Measurements from ENCODE around the gene PLEKHH3. TPM values are rescaled to one million over a fixed set of nuclear protein-coding genes. Genes with fewer than 3 reads are reported as not detected.
A peak's percentile ranks its signal among the peaks of the same experiment; 100 is the strongest.

PLEKHH3 gene
- total and polyA plus RNA-seq, 4 donors = 4.2 to 10.3 (median 7.9) TPM

DNA sequence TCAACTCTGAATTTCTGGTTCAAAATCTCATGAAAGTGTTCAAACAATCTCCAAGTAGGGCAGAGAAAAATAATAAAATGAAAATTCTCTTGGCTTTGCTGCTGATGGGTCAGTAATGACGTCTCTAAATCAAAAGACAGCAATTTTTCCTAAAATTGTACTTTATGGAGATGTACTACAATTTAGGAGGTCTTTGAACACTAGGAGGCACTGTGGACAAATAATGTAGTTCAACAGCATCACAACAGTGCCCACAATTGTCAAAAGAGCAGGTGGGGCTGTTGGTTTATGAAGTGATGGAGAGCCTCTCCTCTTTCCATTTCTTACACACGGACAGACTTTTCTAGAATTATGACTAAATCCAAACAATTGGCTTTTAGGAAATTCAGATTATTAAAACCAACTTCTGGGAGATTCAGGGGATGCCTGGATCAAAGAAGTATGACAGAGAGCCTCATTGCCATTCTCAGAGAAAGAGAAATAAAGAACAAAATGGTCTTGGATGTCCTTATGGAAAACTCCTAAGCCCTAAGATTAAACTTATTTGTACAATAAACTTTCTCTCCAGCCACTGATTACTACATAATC, 44.3 kb upstream of the PLEKHH3 start:
- 12% methylated on average over 2 of the region's 2 CpGs for WGBS
- peaks cover 0 to 69% (median 47%) of the 10 kb centered on the region in 4 donors for H3K36me3 ChIP-seq (ENCODE audit: control insufficient read depth in 4 of 4, insufficient read depth in 3 of 4, low read depth in 1 of 4, low read length in 3 of 4)

DNA sequence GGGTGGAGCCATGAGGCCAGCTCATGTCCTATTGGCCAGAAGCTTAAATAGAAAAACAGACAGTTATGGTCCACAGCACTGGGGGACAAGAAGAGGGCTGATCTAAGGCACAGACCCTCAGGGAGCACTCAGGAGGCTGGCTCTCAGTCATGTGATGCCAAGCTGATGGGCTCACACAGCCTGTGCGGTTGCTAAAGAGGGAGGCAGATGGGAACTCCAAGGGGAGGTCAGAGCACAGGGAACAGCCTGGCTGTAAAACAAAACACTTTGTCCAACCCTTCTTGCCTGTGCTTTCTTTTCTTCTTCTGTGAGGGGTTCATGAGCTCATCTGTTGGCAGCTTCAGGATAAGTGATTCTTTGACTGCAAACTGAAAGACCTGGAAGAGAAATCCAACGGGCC, 32.8 kb upstream of the PLEKHH3 start:
- 79% methylated on average over 2 of the region's 2 CpGs for WGBS
- H3K9ac ChIP-seq (ENCODE audit: low read depth in 1 of 2, low read length in 2 of 2) = no peak overlapping the region

More for the DNA sequence above, 44.3 kb upstream of the PLEKHH3 start:
- Histone ChIP-seq H3K9ac (ENCODE audit: low read depth in 1 of 2, low read length in 2 of 2) (no peak overlapping the region), H3K27me3 (ENCODE audit: control insufficient read depth in 4 of 4, insufficient read depth in 4 of 4, low read length in 3 of 4) (no peaks in the 10 kb centered on the region), H3K4me3 (ENCODE audit: low read depth in 1 of 3, low read length in 3 of 3) (no peak overlapping the region), H3K27ac (ENCODE audit: low read depth in 1 of 2, low read length in 2 of 2) (no peak overlapping the region), H3K9me3 (ENCODE audit: control insufficient read depth in 4 of 4, low read length in 3 of 4) (no peaks in the 10 kb centered on the region), H3K4me1 (ENCODE audit: control insufficient read depth in 4 of 4, insufficient read depth in 4 of 4, low read length in 3 of 4) (no peaks in the 10 kb centered on the region)
- no peak for DNase-seq (ENCODE audit: low spot score)
- TF ChIP-seq, protein P1, sequence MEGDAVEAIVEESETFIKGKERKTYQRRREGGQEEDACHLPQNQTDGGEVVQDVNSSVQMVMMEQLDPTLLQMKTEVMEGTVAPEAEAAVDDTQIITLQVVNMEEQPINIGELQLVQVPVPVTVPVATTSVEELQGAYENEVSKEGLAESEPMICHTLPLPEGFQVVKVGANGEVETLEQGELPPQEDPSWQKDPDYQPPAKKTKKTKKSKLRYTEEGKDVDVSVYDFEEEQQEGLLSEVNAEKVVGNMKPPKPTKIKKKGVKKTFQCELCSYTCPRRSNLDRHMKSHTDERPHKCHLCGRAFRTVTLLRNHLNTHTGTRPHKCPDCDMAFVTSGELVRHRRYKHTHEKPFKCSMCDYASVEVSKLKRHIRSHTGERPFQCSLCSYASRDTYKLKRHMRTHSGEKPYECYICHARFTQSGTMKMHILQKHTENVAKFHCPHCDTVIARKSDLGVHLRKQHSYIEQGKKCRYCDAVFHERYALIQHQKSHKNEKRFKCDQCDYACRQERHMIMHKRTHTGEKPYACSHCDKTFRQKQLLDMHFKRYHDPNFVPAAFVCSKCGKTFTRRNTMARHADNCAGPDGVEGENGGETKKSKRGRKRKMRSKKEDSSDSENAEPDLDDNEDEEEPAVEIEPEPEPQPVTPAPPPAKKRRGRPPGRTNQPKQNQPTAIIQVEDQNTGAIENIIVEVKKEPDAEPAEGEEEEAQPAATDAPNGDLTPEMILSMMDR (IDR thresholded peaks at IDR 0.05; ENCODE audit: low read depth, low read length, missing input control) = peak; percentile 66
- TF ChIP-seq, protein P2, sequence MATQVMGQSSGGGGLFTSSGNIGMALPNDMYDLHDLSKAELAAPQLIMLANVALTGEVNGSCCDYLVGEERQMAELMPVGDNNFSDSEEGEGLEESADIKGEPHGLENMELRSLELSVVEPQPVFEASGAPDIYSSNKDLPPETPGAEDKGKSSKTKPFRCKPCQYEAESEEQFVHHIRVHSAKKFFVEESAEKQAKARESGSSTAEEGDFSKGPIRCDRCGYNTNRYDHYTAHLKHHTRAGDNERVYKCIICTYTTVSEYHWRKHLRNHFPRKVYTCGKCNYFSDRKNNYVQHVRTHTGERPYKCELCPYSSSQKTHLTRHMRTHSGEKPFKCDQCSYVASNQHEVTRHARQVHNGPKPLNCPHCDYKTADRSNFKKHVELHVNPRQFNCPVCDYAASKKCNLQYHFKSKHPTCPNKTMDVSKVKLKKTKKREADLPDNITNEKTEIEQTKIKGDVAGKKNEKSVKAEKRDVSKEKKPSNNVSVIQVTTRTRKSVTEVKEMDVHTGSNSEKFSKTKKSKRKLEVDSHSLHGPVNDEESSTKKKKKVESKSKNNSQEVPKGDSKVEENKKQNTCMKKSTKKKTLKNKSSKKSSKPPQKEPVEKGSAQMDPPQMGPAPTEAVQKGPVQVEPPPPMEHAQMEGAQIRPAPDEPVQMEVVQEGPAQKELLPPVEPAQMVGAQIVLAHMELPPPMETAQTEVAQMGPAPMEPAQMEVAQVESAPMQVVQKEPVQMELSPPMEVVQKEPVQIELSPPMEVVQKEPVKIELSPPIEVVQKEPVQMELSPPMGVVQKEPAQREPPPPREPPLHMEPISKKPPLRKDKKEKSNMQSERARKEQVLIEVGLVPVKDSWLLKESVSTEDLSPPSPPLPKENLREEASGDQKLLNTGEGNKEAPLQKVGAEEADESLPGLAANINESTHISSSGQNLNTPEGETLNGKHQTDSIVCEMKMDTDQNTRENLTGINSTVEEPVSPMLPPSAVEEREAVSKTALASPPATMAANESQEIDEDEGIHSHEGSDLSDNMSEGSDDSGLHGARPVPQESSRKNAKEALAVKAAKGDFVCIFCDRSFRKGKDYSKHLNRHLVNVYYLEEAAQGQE (IDR thresholded peaks at IDR 0.05) = no peak
- TF ChIP-seq YY1 (IDR thresholded peaks at IDR 0.05) (no peak), GABPA (IDR thresholded peaks at IDR 0.05 in 1 of 2, conservative IDR thresholded peaks at IDR 0.05 in 1 of 2) (peak in 1 of 2 donors; percentile 12), RAD21 (IDR thresholded peaks at IDR 0.05) (peak; percentile 88 to 91)

More for the DNA sequence above, 32.8 kb upstream of the PLEKHH3 start:
- no peaks in the 10 kb centered on the region for H3K27me3 ChIP-seq (ENCODE audit: control insufficient read depth in 4 of 4, insufficient read depth in 4 of 4, low read length in 3 of 4)
- H3K36me3 ChIP-seq (ENCODE audit: control insufficient read depth in 4 of 4, insufficient read depth in 3 of 4, low read depth in 1 of 4, low read length in 3 of 4) = peaks cover 1 to 76% (median 63%) of the 10 kb centered on the region in 4 donors
- TF ChIP-seq TAF1 (conservative IDR thresholded peaks at IDR 0.05) (no peak), SP1 (IDR thresholded peaks at IDR 0.05) (no peak), RAD21 (IDR thresholded peaks at IDR 0.05) (no peak), FOXA1 (IDR thresholded peaks at IDR 0.05) (no peak)
- TF ChIP-seq, protein P1 (IDR thresholded peaks at IDR 0.05; ENCODE audit: low read depth, low read length, missing input control) = no peak
- TF ChIP-seq, protein P3, sequence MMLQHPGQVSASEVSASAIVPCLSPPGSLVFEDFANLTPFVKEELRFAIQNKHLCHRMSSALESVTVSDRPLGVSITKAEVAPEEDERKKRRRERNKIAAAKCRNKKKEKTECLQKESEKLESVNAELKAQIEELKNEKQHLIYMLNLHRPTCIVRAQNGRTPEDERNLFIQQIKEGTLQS (IDR thresholded peaks at IDR 0.05) = no peak
- TF ChIP-seq, protein P4, sequence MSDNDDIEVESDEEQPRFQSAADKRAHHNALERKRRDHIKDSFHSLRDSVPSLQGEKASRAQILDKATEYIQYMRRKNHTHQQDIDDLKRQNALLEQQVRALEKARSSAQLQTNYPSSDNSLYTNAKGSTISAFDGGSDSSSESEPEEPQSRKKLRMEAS (IDR thresholded peaks at IDR 0.05) = no peak
- H3K4me1 ChIP-seq (ENCODE audit: control insufficient read depth in 4 of 4, insufficient read depth in 4 of 4, low read length in 3 of 4) = no peaks in the 10 kb centered on the region
- no peaks in the 10 kb centered on the region for H3K9me3 ChIP-seq (ENCODE audit: control insufficient read depth in 4 of 4, low read length in 3 of 4)
- no peak overlapping the region for H3K27ac ChIP-seq (ENCODE audit: low read depth in 1 of 2, low read length in 2 of 2)
- no peak overlapping the region for H3K4me3 ChIP-seq (ENCODE audit: low read depth in 1 of 3, low read length in 3 of 3)
- no peak for DNase-seq (ENCODE audit: low spot score)
